Tibial nerve (tissue), 3 donors: ENCODE measurements around the gene KRTAP12-4.
"Not testable (repeated sequence)": the region's sequence is repeated elsewhere in the genome, so short reads cannot be mapped to it uniquely, and the experiment has no call there.

ENCODE experiments used
- CTCF ChIP-seq, 5 experiments: fragments of 200-600 bp in 3 of 5; fragments of 450-650 bp in 2 of 5; sonication (generic) in 3 of 5; IDR thresholded peaks; one replicate each; pipeline ENCODE4 v1.5.1; 2016 to 2019; ENCODE audit warnings: antibody characterized with exemption in 5 of 5, mild to moderate bottlenecking in 3 of 5, moderate library complexity in 2 of 5
- POLR2A ChIP-seq, 2 donors: fragments of 450-650 bp; IDR thresholded peaks; one replicate each; pipeline ENCODE4 v1.6.1; 2017; ENCODE audit warnings: antibody characterized with exemption in 2 of 2, mild to moderate bottlenecking in 2 of 2, moderate library complexity in 2 of 2

GRCh38 chr21:44637851-44638348 lies 16.6 kb downstream of the KRTAP12-4 start:
- not testable (repeated sequence) for TF ChIP-seq CTCF, POLR2A (IDR thresholded peaks at IDR 0.05)
